ENCODE measurements around the gene RAB1A. TPM values are rescaled to one million over a fixed set of nuclear protein-coding genes. Genes with fewer than 3 reads are reported as not detected.
A peak's percentile ranks its signal among the peaks of the same experiment; 100 is the strongest.
"Not testable (repeated sequence)": the region's sequence is repeated elsewhere in the genome, so short reads cannot be mapped to it uniquely, and the experiment has no call there.

Gene RAB1A
- total and polyA plus RNA-seq, 9 donors, result 57.5 to 125 (median 104) TPM

DNA sequence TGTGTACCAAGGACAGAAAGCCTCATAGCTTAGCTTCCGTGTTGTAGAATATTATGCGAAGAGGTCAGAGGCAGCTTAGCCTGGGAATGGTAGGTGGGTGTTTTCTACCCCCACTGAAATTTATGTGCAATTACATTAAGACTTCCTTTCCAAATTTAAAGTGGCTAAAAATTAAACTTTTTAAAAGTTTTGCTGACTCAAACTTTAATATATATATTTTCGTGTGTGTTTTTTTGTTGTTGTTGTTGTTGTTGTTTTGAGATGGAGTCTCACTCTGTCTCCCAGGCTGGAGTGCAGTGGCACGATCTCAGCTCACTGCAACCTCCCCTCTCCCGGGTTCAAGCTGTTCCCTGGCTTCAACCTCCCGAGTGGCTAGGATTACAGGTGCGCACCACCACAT is 4.3 kb upstream of the RAB1A start:
- intact Hi-C loops (cut with DNase I), result loop anchor here in 1 of 4 donors (10.0 kb wide), 1 partner anchor 1289 kb away; the partner anchor contains the start of gene UGP2
- TF ChIP-seq EP300 (IDR thresholded peaks at IDR 0.05) (no peak), POLR2A (IDR thresholded peaks at IDR 0.05) (no peak)
- TF ChIP-seq, protein P1, sequence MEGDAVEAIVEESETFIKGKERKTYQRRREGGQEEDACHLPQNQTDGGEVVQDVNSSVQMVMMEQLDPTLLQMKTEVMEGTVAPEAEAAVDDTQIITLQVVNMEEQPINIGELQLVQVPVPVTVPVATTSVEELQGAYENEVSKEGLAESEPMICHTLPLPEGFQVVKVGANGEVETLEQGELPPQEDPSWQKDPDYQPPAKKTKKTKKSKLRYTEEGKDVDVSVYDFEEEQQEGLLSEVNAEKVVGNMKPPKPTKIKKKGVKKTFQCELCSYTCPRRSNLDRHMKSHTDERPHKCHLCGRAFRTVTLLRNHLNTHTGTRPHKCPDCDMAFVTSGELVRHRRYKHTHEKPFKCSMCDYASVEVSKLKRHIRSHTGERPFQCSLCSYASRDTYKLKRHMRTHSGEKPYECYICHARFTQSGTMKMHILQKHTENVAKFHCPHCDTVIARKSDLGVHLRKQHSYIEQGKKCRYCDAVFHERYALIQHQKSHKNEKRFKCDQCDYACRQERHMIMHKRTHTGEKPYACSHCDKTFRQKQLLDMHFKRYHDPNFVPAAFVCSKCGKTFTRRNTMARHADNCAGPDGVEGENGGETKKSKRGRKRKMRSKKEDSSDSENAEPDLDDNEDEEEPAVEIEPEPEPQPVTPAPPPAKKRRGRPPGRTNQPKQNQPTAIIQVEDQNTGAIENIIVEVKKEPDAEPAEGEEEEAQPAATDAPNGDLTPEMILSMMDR (IDR thresholded peaks at IDR 0.05), result no peak
- no peaks in the 10 kb centered on the region for H3K36me3 ChIP-seq
- no peak overlapping the region for H3K4me3 ChIP-seq
- no peak for DNase-seq
- no peaks in the 10 kb centered on the region for H3K27me3 ChIP-seq
- no peak overlapping the region for H3K27ac ChIP-seq
- H3K4me1 ChIP-seq (ENCODE audit: insufficient read depth), result no peaks in the 10 kb centered on the region
- H3K9me3 ChIP-seq, result no peaks in the 10 kb centered on the region
- 87 to 88% (median 88%) methylated on average over 7 of the region's 7 CpGs for WGBS, 3 donors

DNA sequence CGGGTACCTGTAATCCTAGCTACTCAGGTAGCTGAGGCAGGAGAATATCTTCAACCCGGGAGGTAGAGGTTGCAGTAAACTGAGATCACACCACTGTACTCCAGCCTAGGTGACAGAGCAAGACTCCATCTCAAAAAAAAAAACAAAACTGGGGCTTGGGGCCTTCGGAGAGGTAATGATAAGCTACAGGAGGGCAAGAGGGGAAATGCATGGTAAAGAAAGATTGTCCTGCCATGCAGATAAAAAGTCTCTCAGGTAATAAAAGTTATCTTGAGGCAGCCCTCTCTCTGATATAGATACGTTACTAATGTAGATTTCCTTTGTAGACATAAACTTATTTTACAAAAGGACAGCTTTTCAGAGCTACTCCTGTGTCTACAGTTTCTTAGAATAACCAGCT is 3.7 kb upstream of the RAB1A start:
- no peak for DNase-seq
- TF ChIP-seq, protein P1 (IDR thresholded peaks at IDR 0.05), result no peak
- TF ChIP-seq POLR2A (IDR thresholded peaks at IDR 0.05) (no peak), EP300 (IDR thresholded peaks at IDR 0.05) (no peak)
- H3K36me3 ChIP-seq, result no peaks in the 10 kb centered on the region
- no peak overlapping the region for H3K4me3 ChIP-seq
- no peaks in the 10 kb centered on the region for H3K27me3 ChIP-seq
- intact Hi-C loops (cut with DNase I), result loop anchor here in 1 of 4 donors (10.0 kb wide), 1 partner anchor 1289 kb away; the partner anchor contains the start of gene UGP2
- H3K4me1 ChIP-seq (ENCODE audit: insufficient read depth), result no peaks in the 10 kb centered on the region
- WGBS, 3 donors, result 64 to 85% (median 80%) methylated on average over 4 of the region's 4 CpGs
- H3K27ac ChIP-seq, result no peak overlapping the region
- H3K9me3 ChIP-seq, result no peaks in the 10 kb centered on the region

DNA sequence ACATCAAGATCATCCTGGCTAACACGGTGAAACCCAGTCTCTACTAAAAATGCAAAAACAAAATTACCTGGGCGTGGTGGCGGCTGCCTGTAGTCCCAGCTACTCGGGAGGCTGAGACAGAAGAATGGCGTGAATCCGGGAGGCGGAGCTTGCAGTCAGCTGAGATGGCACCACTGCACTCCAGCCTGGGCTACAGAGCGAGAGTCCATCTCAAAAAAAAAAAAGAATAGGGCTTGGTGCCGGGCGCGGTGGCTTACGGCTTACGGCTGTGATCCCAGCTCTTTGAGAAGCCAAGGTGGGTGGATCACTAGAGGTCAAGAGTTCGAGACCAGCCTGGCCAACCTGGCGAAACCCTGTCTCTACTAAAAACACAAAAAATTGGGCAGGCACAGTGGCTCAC is 3.0 kb upstream of the RAB1A start:
- not testable (repeated sequence) for H3K27ac ChIP-seq; H3K4me3 ChIP-seq; H3K27me3 ChIP-seq; H3K9me3 ChIP-seq; H3K4me1 ChIP-seq (ENCODE audit: insufficient read depth); H3K36me3 ChIP-seq
- peak in 1 of 5 donors; percentile 42 for DNase-seq
- intact Hi-C loops (cut with DNase I), result loop anchor here in 1 of 4 donors (10.0 kb wide), 1 partner anchor 1288 kb away; the partner anchor contains the start of gene UGP2
- whole genome bisulfite sequencing, 3 donors, result 89 to 95% (median 95%) methylated on average over 15 of the region's 15 CpGs

DNA sequence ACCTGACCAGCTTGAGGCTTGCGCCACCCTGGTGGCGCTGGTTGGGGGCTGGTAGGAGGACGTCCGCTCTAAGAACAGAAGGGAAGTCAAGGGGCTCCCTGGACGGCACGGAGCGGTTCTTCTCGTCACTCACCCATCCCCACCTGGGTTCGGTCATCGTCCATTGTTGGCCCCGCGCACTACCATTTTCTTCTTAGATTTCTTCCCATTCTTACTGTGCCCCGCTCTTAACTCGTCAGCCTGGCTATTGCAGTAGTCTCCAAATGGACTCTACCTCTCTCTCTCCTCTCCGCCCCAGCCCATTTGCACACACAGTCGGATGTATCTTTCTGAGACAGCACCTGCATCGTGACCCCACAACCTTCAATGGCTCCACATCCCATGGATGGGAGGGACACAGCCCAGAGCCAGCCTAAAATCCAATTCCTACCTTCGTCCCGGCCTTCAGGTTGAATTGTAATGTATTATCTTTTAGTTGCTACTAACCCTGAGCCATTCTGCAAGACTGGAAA is 814 bp upstream of the RAB1A start:
- no peak for TF ChIP-seq EP300 (IDR thresholded peaks at IDR 0.05)
- TF ChIP-seq, protein P1 (IDR thresholded peaks at IDR 0.05), result no peak
- Histone ChIP-seq H3K4me1 (ENCODE audit: insufficient read depth) (peaks cover 11% of the 10 kb centered on the region), H3K36me3 (no peaks in the 10 kb centered on the region), H3K27ac (peak overlapping the region; percentile 85), H3K9me3 (no peaks in the 10 kb centered on the region), H3K27me3 (no peaks in the 10 kb centered on the region), H3K4me3 (peak overlapping the region; percentile 76)
- 14 to 18% (median 16%) methylated on average over 19 of the region's 19 CpGs for WGBS, 3 donors
- intact Hi-C loops (cut with DNase I), result loop anchor here in 1 of 4 donors (2.0 to 10.0 kb wide), 2 partner anchors 74 to 1286 kb away; partner anchors contain the start of genes CEP68 and UGP2
- DNase-seq, result no peak

DNA sequence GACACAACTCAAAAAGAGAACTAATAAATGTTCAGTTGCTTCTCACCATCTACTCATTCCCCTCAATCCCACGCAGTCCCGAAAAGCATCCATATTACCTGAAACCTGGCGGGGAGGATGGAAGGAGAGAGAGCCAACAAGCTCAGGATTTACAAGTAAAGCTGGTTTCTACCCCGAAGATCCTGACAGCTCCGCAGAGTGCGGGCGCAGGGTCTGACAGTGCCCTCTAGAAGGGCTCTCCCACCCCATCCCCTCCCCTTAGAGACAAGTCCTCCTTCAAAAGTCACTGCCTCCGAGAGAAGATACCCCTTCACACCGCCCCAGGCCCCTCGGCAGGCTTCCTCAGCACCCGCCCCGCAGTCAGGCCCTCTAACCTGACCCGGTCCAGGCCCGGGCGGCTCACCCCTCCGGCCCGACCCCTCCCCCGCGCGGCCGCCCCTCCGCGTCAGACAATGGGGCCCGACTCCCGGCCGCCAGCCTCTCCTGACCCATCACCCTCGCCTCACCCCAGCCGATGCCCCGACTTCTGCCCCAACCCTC is 550 bp downstream of the RAB1A start:
- no peaks in the 10 kb centered on the region for H3K27me3 ChIP-seq
- H3K27ac ChIP-seq, result peak overlapping the region; percentile 80 to 86
- intact Hi-C loops (cut with DNase I), result loop anchor here in 2 of 4 donors (2.0 to 10.0 kb wide), 2 partner anchors 55 to 65 kb away; no protein-coding TSS in a partner anchor
- WGBS, 3 donors, result 1 to 2% (median 1%) methylated on average over 25 to 29 of the region's 29 CpGs
- peaks cover 14% of the 10 kb centered on the region for H3K4me1 ChIP-seq (ENCODE audit: insufficient read depth)
- TF ChIP-seq EP300 (IDR thresholded peaks at IDR 0.05) (no peak), POLR2A (IDR thresholded peaks at IDR 0.05) (no peak)
- TF ChIP-seq, protein P1 (IDR thresholded peaks at IDR 0.05), result no peak
- H3K4me3 ChIP-seq, result peak overlapping the region; percentile 54
- H3K9me3 ChIP-seq, result no peaks in the 10 kb centered on the region
- H3K36me3 ChIP-seq, result no peaks in the 10 kb centered on the region
- peak in 4 of 5 donors; percentile 62 to 82 (median 72) for DNase-seq
